Epidermal melanocyte (primary cell): ENCODE results near the gene NHLH2.
A peak's percentile ranks its signal among the peaks of the same experiment; 100 is the strongest.

Experiments used
- DNase-seq: peaks from one replicate; pipeline ENCODE4 v3.0.0; 2011; ENCODE audit warnings: low spot score; ENCODE audit not compliant: insufficient read length

NHLH2 gene

GRCh38 chr1:115840605-115841460, at the start of gene NHLH2:
TSS of gene NHLH2 (minus strand) at chr1:115841126. CDS start at chr1:115838372, 2,754 bp downstream.
- no peak for DNase-seq

- no peak for DNase-seq
These were observed 49.7 kb upstream of the NHLH2 start for GRCh38 chr1:115890580-115890979.

- no peak for DNase-seq
These were observed 48.0 kb upstream of the NHLH2 start for GRCh38 chr1:115888976-115889375.

- no peak for DNase-seq
These were observed 42.3 kb upstream of the NHLH2 start for GRCh38 chr1:115882913-115883902.

GRCh38 chr1:115880981-115881672, 40.2 kb upstream of the NHLH2 start:
- no peak for DNase-seq

- no peak for DNase-seq
These were observed 39.1 kb upstream of the NHLH2 start for GRCh38 chr1:115879977-115880376.

- DNase-seq, result no peak
These were observed 36.6 kb upstream of the NHLH2 start for GRCh38 chr1:115877511-115877910.

GRCh38 chr1:115874904-115875303, 34.0 kb upstream of the NHLH2 start:
- no peak for DNase-seq

GRCh38 chr1:115874497-115874896, 33.6 kb upstream of the NHLH2 start:
- no peak for DNase-seq

- no peak for DNase-seq
These were observed 32.3 kb upstream of the NHLH2 start for GRCh38 chr1:115873184-115873583.

- no peak for DNase-seq
These were observed 28.1 kb upstream of the NHLH2 start for GRCh38 chr1:115869064-115869463.

- DNase-seq, result no peak
These were observed 26.3 kb upstream of the NHLH2 start for GRCh38 chr1:115867216-115867615.

GRCh38 chr1:115865704-115866380, 24.9 kb upstream of the NHLH2 start:
- DNase-seq, result peak; percentile 35

- DNase-seq, result no peak
These were observed 21.5 kb upstream of the NHLH2 start for GRCh38 chr1:115862403-115862802.

GRCh38 chr1:115854005-115854404, 13.1 kb upstream of the NHLH2 start:
- no peak for DNase-seq

GRCh38 chr1:115850937-115851336, 10.0 kb upstream of the NHLH2 start:
- no peak for DNase-seq

- DNase-seq, result no peak
These were observed 6.9 kb upstream of the NHLH2 start for GRCh38 chr1:115847787-115848186.

- DNase-seq, result no peak
These were observed 2.0 kb upstream of the NHLH2 start for GRCh38 chr1:115842948-115843347.

GRCh38 chr1:115839679-115840237, 1.2 kb downstream of the NHLH2 start:
- DNase-seq, result no peak

GRCh38 chr1:115839029-115839678, 1.8 kb downstream of the NHLH2 start:
- no peak for DNase-seq
